Measurements from ENCODE around the gene CUX1.

Gene CUX1

DNA sequence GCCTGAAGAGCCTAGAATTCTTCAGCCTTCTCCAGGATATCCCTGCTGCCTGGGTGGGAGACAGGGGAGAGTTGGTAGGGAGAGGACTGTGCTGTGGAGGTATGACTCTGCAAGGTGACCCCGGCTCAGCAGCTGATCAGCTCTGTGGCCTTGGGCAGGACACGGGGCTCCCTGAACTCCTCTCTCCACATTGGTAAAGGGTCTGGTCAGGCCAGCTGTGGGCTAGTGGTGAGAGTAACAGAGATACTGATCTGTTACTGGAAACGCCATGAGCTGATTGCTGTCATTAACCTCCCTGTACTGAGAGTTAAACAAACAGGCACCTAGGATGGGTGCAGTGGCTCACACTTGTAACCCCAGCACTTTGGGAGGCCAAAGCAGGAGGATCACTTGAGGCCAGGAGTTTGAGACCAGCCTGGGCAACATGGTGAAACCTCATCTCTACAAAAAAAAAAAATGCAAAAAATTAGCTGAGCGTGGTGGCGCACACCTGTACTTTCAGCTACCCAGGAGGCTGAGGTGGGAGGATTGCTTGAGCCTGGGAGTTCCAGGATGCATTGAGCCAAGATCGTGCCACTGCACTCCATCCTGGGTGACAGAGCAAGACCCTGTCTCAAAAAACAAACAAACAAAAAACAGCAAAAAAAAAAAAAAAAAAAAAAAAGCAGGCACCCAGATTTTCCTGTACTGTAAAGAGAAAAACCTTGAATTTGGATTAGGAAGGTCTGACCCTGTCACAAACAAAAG lies 151.5 kb downstream of the CUX1 start:
- Mint-ChIP-seq H3K4me1 (ENCODE audit: low read depth) (no peaks in the 10 kb centered on the region), H3K9me3 (no peaks in the 10 kb centered on the region), H3K4me3 (no peak overlapping the region), H3K36me3 (ENCODE audit: low read depth) (peaks cover 11% of the 10 kb centered on the region), H3K27me3 (no peaks in the 10 kb centered on the region), H3K27ac (no peak overlapping the region)
- DNase-seq, result no peak

DNA sequence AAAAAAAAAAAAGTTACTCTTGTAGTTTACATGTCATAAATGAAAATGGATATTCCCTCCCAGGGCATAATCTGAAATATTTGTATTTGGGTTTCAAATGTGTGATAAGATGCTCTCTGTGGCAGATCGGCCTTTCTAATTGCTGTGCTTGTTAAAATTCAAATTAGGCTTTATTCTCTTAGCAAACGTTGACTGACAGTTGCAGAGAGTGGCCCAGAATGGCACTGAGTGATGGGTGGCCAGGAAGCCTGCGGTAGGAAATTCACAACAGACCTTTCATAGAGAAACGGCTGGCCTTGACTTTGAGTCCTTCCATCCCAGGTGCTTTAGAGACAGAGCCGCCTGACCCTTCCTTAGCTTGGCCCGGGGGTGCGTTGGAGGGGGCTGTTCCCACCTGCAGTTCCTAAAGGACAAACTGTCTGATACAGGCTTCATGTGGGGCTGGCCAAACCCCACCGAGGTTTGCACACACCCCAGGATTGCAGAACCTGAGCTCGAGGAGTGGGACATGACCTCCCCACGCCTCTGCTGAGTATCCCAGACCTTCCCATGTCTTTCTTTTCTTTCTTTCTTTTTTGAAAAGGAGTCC lies 152.7 kb downstream of the CUX1 start:
- peaks cover 11% of the 10 kb centered on the region for H3K36me3 Mint-ChIP-seq (ENCODE audit: low read depth)
- H3K4me1 Mint-ChIP-seq (ENCODE audit: low read depth), result no peaks in the 10 kb centered on the region
- DNase-seq, result no peak
- H3K9me3 Mint-ChIP-seq, result no peaks in the 10 kb centered on the region
- no peaks in the 10 kb centered on the region for H3K27me3 Mint-ChIP-seq
- no peak overlapping the region for H3K4me3 Mint-ChIP-seq
- no peak overlapping the region for H3K27ac Mint-ChIP-seq

DNA sequence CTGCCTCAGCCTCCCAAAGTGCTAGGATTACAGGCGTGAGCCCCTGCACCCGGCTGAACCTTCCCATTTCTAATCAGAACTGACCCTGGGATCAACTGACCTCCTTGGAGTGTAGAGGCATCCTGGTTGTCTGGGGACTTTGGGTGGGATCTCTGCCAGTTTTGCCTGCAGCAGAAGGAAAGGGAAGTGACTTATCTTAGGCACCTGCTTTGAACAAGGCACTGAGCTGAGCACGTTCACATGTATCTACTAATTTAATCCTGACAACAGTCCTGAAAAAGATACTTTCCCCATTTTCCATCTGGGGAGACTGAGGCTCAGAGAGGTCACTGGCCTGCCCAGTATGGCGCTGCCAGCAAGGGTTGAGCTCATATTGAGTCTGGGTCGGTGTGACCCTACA lies 153.4 kb downstream of the CUX1 start:
- no peak overlapping the region for H3K4me3 Mint-ChIP-seq
- no peaks in the 10 kb centered on the region for H3K27me3 Mint-ChIP-seq
- H3K27ac Mint-ChIP-seq, result no peak overlapping the region
- DNase-seq, result no peak
- H3K4me1 Mint-ChIP-seq (ENCODE audit: low read depth), result no peaks in the 10 kb centered on the region
- no peaks in the 10 kb centered on the region for H3K9me3 Mint-ChIP-seq
- peaks cover 11% of the 10 kb centered on the region for H3K36me3 Mint-ChIP-seq (ENCODE audit: low read depth)

DNA sequence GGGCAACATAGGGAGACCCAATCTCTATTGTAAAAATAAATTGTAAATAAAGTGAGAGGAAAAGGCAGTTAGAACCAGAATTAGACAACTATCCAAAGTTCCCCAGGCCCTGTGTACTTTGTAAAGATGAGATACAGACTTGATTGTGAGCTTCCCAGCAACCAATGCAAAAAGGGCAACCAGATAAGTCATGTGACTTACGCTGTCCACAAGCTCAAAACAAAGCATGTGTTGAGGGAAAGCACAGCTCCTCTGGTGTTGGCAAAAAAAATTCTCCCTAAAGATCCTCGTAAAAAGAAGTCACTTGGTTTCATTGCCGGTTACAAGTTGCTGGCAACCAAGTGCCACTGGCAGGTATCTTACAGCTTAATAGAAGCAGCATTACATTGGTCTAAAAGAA lies 154.0 kb downstream of the CUX1 start:
- H3K4me3 Mint-ChIP-seq, result no peak overlapping the region
- H3K4me1 Mint-ChIP-seq (ENCODE audit: low read depth), result no peaks in the 10 kb centered on the region
- no peak for DNase-seq
- no peaks in the 10 kb centered on the region for H3K9me3 Mint-ChIP-seq
- H3K27me3 Mint-ChIP-seq, result no peaks in the 10 kb centered on the region
- peaks cover 11% of the 10 kb centered on the region for H3K36me3 Mint-ChIP-seq (ENCODE audit: low read depth)
- H3K27ac Mint-ChIP-seq, result no peak overlapping the region

DNA sequence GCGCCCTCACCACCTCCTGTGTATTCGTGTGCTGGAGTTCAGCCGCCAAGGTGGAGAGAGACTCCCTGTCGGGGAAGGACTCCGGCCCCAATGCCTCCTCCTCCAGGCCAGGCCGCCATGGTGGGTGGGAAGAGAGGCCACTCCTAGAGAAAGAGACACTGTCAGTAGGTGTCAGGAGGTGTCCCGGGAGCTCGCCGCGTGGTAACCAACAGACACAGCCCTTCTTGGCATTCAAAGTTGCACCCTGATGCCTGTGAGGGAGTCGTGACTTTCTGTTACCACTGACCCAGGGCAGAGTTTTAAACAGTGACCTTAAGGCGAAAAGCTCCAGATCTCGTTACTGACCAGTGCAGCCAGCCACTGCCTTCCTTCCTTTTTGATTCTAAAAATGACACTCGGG lies 155.2 kb downstream of the CUX1 start:
- H3K4me3 Mint-ChIP-seq, result no peak overlapping the region
- no peaks in the 10 kb centered on the region for H3K4me1 Mint-ChIP-seq (ENCODE audit: low read depth)
- no peak for DNase-seq
- no peaks in the 10 kb centered on the region for H3K9me3 Mint-ChIP-seq
- H3K27me3 Mint-ChIP-seq, result no peaks in the 10 kb centered on the region
- H3K36me3 Mint-ChIP-seq (ENCODE audit: low read depth), result peaks cover 11% of the 10 kb centered on the region
- H3K27ac Mint-ChIP-seq, result no peak overlapping the region

DNA sequence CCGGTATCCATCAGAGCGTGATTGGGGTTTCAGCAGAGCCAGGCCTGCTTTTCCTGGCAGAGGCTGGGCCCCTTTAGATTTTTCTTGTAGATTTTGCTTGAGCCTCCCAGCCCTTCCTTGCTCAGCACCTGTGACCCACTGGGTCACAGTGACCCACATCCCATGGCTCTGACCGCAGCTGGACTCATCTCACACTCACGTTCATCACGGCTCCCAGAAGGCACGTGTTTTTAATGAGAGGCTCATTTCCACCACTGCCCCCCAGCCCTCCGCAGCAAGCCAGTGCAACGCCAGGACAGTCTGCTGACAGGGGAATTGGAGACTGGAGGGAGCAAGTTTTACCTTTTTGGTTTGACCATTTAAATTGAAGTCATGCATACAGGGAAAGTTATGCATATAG lies 155.7 kb downstream of the CUX1 start:
- Mint-ChIP-seq H3K9me3 (no peaks in the 10 kb centered on the region), H3K4me3 (no peak overlapping the region), H3K27ac (no peak overlapping the region), H3K27me3 (no peaks in the 10 kb centered on the region), H3K36me3 (ENCODE audit: low read depth) (peaks cover 11% of the 10 kb centered on the region), H3K4me1 (ENCODE audit: low read depth) (no peaks in the 10 kb centered on the region)
- no peak for DNase-seq

DNA sequence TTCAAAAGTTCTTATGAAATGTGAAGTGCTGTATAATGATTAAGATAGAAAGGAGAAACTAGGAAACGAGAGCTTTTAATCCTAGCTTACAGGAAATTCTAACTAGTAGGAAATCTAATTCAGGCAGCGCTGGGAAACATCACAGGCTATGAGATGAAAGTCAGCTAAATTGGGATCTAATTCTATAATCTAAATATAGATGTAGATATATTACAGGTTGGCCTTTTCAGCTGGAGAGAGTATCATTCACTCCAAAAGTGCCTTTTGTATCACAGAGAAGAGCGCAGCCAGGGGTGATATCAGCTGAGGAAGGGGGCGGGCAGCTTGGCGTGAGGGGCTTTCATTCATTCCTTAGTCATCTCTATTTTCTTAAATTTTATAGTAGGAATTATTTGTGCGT lies 157.0 kb downstream of the CUX1 start:
- no peaks in the 10 kb centered on the region for H3K27me3 Mint-ChIP-seq
- H3K4me1 Mint-ChIP-seq (ENCODE audit: low read depth), result no peaks in the 10 kb centered on the region
- no peaks in the 10 kb centered on the region for H3K9me3 Mint-ChIP-seq
- no peak for DNase-seq
- no peak overlapping the region for H3K4me3 Mint-ChIP-seq
- H3K27ac Mint-ChIP-seq, result no peak overlapping the region
- peaks cover 11% of the 10 kb centered on the region for H3K36me3 Mint-ChIP-seq (ENCODE audit: low read depth)

DNA sequence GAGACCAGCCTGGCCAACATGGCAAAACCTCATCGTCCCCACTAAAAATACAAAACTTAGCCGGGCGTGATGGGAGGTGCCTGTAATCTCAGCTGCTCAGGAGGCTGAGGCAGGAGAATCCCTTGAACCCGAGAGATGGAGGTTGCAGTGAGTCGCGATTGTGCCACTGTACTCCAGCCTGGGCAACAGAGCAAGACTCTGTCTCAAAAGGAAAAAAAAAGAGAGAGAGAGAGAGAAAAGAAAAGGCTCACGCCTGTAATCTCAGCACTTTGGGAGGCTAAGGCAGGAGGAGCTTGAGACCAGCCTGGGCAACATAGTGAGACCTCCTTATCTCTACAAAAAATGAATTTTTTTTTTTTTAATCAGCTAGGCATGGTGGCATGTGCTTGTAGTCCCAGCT lies 157.6 kb downstream of the CUX1 start:
- no peaks in the 10 kb centered on the region for H3K4me1 Mint-ChIP-seq (ENCODE audit: low read depth)
- no peak overlapping the region for H3K4me3 Mint-ChIP-seq
- H3K36me3 Mint-ChIP-seq (ENCODE audit: low read depth), result peaks cover 11% of the 10 kb centered on the region
- H3K27me3 Mint-ChIP-seq, result no peaks in the 10 kb centered on the region
- DNase-seq, result no peak
- H3K27ac Mint-ChIP-seq, result no peak overlapping the region
- H3K9me3 Mint-ChIP-seq, result no peaks in the 10 kb centered on the region

DNA sequence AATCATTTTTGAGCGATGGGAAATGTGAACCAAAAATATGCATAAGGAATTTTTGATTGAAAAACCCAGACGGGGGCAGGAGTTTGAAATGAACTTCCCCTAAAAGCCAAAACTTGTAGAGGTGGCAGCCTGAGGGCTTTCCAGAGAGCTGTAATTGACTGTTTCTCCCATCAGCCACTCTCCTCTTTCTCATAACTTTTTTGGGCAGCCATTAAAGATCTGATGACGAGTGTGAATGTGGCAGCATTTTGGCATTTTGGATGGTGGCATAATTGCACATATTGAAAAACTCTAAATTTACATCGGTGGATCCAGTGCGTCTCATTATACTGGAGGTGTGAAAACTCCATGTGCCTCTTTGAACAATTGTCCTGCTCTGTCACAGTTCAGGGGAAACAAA lies 159.0 kb downstream of the CUX1 start:
- Mint-ChIP-seq H3K27ac (no peak overlapping the region), H3K27me3 (no peaks in the 10 kb centered on the region), H3K4me3 (no peak overlapping the region), H3K4me1 (ENCODE audit: low read depth) (no peaks in the 10 kb centered on the region), H3K9me3 (no peaks in the 10 kb centered on the region), H3K36me3 (ENCODE audit: low read depth) (peaks cover 10% of the 10 kb centered on the region)
- no peak for DNase-seq

DNA sequence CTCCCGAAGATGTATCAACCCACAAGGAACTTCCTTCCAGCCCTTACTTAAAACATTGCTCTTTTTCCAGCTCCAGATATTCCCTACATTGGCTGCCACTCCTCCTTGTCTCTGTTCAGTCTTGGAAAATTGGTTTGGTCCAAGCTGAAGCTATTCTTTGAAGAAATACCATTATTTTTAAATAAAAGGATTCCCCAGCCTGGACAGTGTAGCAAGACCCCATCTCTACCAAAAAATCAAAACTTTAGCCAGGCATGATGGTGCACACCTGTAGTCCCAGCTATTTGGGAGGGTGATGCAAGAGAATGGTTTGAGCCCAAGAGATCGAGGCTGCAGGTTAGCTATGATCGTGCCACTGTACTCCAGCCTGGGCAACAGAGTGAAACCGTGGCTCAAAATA lies 159.8 kb downstream of the CUX1 start:
- no peak overlapping the region for H3K4me3 Mint-ChIP-seq
- H3K9me3 Mint-ChIP-seq, result no peaks in the 10 kb centered on the region
- peaks cover 12% of the 10 kb centered on the region for H3K36me3 Mint-ChIP-seq (ENCODE audit: low read depth)
- H3K4me1 Mint-ChIP-seq (ENCODE audit: low read depth), result peaks cover 6% of the 10 kb centered on the region
- no peak overlapping the region for H3K27ac Mint-ChIP-seq
- no peaks in the 10 kb centered on the region for H3K27me3 Mint-ChIP-seq
- DNase-seq, result no peak

DNA sequence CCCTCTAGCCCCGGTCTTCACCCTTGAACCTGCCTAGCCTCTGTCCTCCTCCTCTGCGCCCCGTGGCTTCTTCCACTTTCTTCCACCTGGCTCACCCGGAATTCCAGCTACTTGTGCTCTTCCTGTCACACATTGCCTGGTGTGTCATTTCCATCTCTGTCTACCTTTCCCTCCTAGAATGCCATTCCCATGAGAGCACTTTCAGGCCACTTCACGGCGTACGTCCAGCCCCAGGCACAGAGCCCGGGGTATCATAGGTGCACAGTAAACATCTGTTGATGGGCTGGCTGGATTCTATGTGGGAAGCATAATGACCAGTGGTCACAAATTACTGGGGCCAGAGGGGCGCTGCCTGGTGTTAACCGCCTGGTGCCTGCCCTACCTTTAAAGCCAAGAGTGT lies 161.3 kb downstream of the CUX1 start:
- no peaks in the 10 kb centered on the region for H3K27me3 Mint-ChIP-seq
- H3K4me3 Mint-ChIP-seq, result no peak overlapping the region
- H3K36me3 Mint-ChIP-seq (ENCODE audit: low read depth), result peaks cover 8% of the 10 kb centered on the region
- H3K9me3 Mint-ChIP-seq, result no peaks in the 10 kb centered on the region
- peaks cover 10% of the 10 kb centered on the region for H3K4me1 Mint-ChIP-seq (ENCODE audit: low read depth)
- no peak for DNase-seq
- H3K27ac Mint-ChIP-seq, result no peak overlapping the region

DNA sequence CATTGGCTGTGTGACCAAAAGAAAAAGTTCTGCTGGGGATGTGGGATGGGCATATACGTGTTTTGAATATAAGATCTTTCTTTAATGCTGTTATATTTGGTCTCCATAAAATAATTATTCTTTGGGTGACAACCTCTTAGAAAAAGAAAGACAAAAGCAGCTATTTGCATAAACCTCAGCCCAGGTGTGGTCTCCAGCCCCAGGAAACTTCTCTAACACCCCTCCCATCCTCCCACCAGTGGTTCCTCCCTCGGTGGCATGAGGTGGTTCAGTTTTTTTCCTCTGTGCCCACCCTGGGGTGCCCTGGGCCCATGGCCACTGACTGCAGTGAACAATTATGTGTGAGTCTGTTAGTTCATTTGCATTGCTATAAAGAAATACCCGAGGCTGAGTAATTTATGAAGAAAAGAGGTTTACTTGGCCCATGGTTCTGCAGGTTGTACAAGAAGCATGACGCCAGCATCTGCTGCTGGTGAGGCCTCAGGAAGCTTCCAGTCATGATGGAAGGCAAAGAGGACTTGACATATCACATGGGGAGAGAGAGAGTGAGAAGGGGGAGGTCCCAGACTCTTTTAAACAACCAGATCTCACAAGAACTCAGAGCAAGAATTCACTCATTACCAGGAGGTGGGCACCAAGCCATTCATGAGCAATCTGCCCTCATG lies 165.9 kb downstream of the CUX1 start:
- H3K27me3 Mint-ChIP-seq, result no peaks in the 10 kb centered on the region
- DNase-seq, result no peak
- H3K4me1 Mint-ChIP-seq (ENCODE audit: low read depth), result peaks cover 25% of the 10 kb centered on the region
- H3K9me3 Mint-ChIP-seq, result no peaks in the 10 kb centered on the region
- H3K27ac Mint-ChIP-seq, result no peak overlapping the region
- H3K4me3 Mint-ChIP-seq, result no peak overlapping the region
- H3K36me3 Mint-ChIP-seq (ENCODE audit: low read depth), result peaks cover 9% of the 10 kb centered on the region

DNA sequence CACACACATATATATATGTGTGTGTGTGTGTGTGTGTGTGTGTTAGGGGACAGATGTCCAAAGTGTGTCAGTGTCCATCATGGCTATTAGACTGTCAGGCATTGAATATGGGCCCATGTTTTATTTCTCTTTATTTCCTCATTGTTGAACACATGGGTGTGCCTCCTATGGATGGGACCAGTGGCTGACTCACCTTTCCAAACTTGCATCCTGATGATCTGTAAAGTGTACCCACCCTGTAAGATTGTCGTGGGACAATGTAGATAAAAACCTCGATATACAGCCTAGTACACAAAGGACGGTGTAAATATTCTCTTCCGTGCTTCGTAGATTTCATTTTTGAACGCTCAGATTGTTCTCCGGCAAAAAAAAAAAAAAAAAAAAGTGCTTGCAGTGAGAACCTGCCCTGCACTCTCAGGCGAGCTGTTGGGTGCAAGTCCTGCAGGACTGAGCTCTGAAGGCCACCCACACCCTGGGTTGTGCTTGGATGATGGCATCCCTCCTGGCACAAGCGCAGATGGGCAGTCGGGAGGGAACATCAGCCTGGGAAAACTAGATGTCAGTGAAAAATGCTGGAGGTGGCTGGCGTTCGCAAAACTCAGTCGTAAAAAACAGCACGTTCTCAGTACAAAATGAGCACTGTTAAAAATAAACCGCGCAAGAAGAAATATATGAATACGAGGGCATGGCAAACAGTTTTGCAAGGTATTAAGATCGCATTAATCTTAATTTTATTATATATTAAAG lies 166.9 kb downstream of the CUX1 start:
- H3K36me3 Mint-ChIP-seq (ENCODE audit: low read depth), result peaks cover 12% of the 10 kb centered on the region
- H3K9me3 Mint-ChIP-seq, result no peaks in the 10 kb centered on the region
- no peak overlapping the region for H3K27ac Mint-ChIP-seq
- no peak for DNase-seq
- no peak overlapping the region for H3K4me3 Mint-ChIP-seq
- H3K4me1 Mint-ChIP-seq (ENCODE audit: low read depth), result peaks cover 31% of the 10 kb centered on the region
- no peaks in the 10 kb centered on the region for H3K27me3 Mint-ChIP-seq

DNA sequence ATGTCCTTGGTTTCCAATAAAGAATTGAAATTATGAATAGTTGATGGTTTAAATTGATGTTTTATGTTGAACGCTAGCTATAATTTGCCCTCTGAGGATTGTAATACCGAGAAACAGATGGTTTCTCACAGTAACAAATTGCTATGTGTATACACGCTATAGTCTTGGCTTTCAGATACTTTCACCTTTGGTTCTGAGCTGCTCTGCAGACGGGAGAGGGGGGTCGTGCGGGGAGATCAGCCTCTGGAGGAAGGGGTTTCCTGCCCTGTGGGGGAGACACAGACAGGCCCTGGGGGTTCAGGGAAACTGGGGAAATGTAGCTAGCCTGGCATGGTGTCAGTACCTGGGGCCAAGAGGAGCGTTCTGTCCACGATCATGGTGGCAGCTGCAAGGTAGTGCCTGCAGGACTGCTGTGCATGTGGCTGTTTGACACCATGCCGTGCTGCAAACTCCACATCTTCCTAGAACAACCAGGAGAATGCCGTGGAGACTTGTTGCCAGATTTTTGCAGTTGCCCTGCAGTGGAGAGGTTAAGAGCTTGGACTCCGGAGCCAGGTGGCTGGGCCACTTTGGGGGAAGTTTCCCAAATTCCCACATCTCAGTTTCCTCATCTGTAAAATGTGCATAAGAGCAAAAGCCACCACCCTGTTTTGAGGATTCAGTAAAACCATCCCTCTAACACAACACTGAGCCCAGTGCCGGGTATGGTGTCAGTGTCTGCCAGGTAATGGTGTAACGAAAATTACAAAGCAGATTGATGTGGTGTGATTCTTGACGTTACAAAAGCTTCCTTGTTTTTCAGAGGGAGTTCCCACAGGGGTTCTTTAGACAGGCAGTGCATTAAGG lies 167.9 kb downstream of the CUX1 start:
- H3K4me3 Mint-ChIP-seq, result no peak overlapping the region
- H3K36me3 Mint-ChIP-seq (ENCODE audit: low read depth), result peaks cover 12% of the 10 kb centered on the region
- no peaks in the 10 kb centered on the region for H3K9me3 Mint-ChIP-seq
- DNase-seq, result no peak
- H3K27ac Mint-ChIP-seq, result peak overlapping the region; percentile 20
- H3K27me3 Mint-ChIP-seq, result no peaks in the 10 kb centered on the region
- H3K4me1 Mint-ChIP-seq (ENCODE audit: low read depth), result peaks cover 35% of the 10 kb centered on the region
